Urinary bladder (tissue), 4 donors: ENCODE measurements around the gene SHC2. TPM values are rescaled to one million over a fixed set of nuclear protein-coding genes. Genes with fewer than 3 reads are reported as not detected.

ENCODE experiments used
- DNase-seq: peaks from one replicate; pipeline ENCODE4 v3.0.0-alpha.2; 2015; ENCODE audit errors: extremely low spot score
- H3K27ac ChIP-seq: one replicate; pipeline ENCODE4 v1.5.1; 2013; ENCODE audit warnings: low read depth, mild to moderate bottlenecking, moderate library complexity
- H3K36me3 ChIP-seq: one replicate; pipeline ENCODE4 v1.6.1; 2013; ENCODE audit warnings: mild to moderate bottlenecking, moderate library complexity; ENCODE audit not compliant: insufficient read depth
- H3K4me1 ChIP-seq: one replicate; pipeline ENCODE4 v1.6.1; 2013; ENCODE audit warnings: mild to moderate bottlenecking, moderate library complexity; ENCODE audit not compliant: insufficient read depth
- H3K4me3 ChIP-seq: one replicate; pipeline ENCODE4 v1.5.1; 2013; ENCODE audit warnings: low read depth, low read length
- WGBS: extraction: QIAGEN DNeasy Blood & Tissue Kit; methylation state at CpG from one replicate; pipeline ENCODE4 v1.1.7; 2013; 5-methylcytosine and 5-hydroxymethylcytosine counted together
- polyA plus RNA-seq: library from polyadenylated mRNA; stranded (reverse); fragments of 200-250 nt; gene quantifications from one replicate; pipeline ENCODE4 v1.2.3, GENCODE V29; 2013
- total RNA-seq: library from RNA; depleted of rRNA; stranded (reverse); fragments of >200 nt; gene quantifications from one replicate; pipeline ENCODE4 v1.2.3, GENCODE V29; 2014
- donor health status: healthy with polysubstance abuse.
- donor health status: healthy.

SHC2 gene
- total and polyA plus RNA-seq, 2 donors, result 10.8 to 24.2 TPM

GRCh38 chr19:496112-496665, 35.4 kb upstream of the SHC2 start, which contains the start of gene MADCAM1:
Gene MADCAM1 (plus strand): TSS chr19:496486. CDS start chr19:496500, 14 bp downstream.
- H3K27ac ChIP-seq, result no peak within 1 kb of the TSS
- H3K4me1 ChIP-seq, result peaks cover 2% of the 10 kb centered on the region
- no peaks in the 10 kb centered on the region for H3K36me3 ChIP-seq
- no peak within 1 kb of the TSS for H3K4me3 ChIP-seq
- no peak for DNase-seq
- WGBS, result 9% methylated on average over 33 of the region's 33 CpGs

- no peak overlapping the region for H3K27ac ChIP-seq
- no peak for DNase-seq
- H3K4me1 ChIP-seq, result peaks cover 2% of the 10 kb centered on the region
- no peak overlapping the region for H3K4me3 ChIP-seq
- no peaks in the 10 kb centered on the region for H3K36me3 ChIP-seq
- 20% methylated on average over 32 of the region's 32 CpGs for WGBS
Observed at GRCh38 chr19:495402-496111, 34.7 kb upstream of the SHC2 start.

DNA sequence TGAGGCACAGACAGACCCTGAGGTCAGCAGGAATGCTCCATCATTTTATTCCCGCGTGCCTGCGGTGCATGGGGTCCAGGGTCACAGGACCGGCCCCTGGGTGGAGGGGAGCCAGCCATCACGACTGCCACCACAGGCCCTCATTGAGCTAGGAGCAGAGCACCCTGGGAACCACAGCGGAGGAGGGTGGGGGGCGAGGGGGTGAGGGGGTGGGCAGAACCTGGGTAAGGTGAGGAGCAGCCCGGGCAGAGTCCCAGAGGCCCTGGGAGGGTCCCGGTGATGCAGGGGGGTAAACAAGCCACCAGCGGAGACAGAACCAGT, 34.2 kb upstream of the SHC2 start:
- no peak overlapping the region for H3K27ac ChIP-seq
- H3K4me1 ChIP-seq, result peaks cover 2% of the 10 kb centered on the region
- WGBS, result 50% methylated on average over 10 of the region's 10 CpGs
- no peaks in the 10 kb centered on the region for H3K36me3 ChIP-seq
- DNase-seq, result no peak
- no peak overlapping the region for H3K4me3 ChIP-seq

GRCh38 chr19:494171-495080, 33.6 kb upstream of the SHC2 start:
- Histone ChIP-seq H3K4me3 (no peak overlapping the region), H3K36me3 (no peaks in the 10 kb centered on the region), H3K4me1 (peaks cover 2% of the 10 kb centered on the region), H3K27ac (no peak overlapping the region)
- 44% methylated on average over 22 of the region's 22 CpGs for WGBS
- DNase-seq, result no peak

DNA sequence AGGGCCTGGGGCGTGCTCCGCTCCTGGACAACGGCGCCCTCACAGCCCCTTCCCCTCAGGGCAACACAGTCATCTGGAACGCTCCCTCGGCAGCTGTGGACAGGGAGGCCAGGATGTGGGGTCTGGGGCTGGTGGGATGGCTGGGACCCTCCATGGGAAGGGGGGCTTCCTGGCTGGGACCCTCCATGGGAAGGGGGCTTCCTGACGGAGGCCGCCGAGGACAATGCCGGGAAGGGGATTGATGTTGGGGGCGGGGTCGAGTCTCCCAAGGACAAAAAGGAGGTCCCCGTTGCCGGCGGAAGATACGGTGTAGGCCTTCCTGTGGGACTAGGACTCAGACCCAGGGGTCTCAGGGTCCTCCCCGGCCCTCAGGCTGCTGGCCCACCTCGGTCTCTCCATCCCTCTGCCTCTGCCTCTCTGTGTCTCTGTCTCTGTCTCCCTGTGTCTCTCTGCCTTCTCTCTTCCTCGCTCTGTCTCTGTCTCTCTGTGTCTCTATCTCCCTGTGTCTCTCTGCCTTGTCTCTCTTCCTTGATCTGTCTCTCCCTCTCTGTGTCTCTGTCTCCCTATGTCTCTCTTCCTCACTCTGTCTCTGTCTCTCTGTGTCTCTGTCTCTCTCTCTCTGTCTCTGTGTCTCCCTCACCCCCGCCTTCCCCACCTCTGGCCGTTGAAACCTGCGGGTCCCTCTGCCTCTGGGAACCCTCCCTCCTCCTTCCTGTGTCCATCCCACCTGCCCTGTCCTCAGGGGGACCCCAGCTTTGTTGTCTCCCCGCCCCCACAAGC, 32.7 kb upstream of the SHC2 start:
- H3K27ac ChIP-seq, result no peak overlapping the region
- DNase-seq, result no peak
- H3K4me3 ChIP-seq, result no peak overlapping the region
- peaks cover 2% of the 10 kb centered on the region for H3K4me1 ChIP-seq
- WGBS, result 74% methylated on average over 23 of the region's 23 CpGs
- no peaks in the 10 kb centered on the region for H3K36me3 ChIP-seq

DNA sequence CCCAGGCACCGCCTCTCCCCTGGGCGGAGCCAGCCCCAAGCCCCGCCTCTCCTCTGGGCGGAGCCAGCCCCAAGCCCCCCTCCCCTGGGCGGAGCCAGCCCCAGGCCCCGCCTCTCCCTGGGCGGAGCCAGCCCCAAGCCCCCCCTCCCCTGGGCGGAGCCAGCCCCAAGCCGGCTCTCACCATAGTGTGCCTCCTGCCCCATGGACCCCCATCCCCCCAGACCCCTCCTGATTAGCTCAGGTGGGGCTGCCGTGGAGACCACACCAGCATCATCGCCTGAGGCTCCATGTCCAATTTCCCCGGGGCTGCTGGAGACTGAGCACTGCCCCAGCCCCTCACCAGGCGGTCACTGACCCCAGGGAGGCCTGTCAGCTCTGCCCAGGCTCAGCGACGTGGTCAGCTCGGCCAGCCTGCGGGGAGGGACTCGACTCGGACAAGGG, 31.3 kb upstream of the SHC2 start:
- no peaks in the 10 kb centered on the region for H3K36me3 ChIP-seq
- peaks cover 2% of the 10 kb centered on the region for H3K4me1 ChIP-seq
- no peak overlapping the region for H3K27ac ChIP-seq
- WGBS, result 71% methylated on average over 15 of the region's 19 CpGs
- H3K4me3 ChIP-seq, result no peak overlapping the region
- no peak for DNase-seq

DNA sequence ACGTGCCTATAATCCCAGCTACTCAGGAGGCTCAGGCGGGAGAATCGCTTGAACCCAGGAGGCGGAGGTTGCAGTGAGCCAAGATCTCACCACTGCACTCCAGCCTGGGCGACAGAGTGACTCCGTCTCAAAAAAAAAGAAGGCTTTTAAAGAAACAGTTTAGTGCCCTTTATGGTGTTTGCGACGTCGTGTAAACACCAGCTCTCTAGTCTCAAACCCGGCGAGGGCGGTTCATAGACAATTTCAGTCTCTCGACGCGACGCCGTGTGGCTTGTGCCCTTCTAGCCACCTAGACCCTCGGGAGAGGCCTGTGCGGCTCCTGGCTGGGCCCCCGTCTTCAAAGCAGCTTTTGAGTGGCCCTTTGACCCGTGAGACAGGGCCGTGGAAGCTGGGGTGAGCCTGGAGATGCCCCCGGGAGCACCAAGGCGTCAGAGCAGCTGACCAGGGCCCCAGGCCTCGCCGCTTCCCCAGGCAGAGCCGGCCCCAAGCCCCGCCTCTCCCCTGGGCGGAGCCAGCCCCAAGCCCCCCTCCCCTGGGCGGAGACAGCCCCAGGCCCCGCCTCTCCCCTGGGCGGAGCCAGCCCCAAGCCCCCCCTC, 30.4 kb upstream of the SHC2 start:
- Histone ChIP-seq H3K36me3 (no peaks in the 10 kb centered on the region), H3K27ac (no peak overlapping the region), H3K4me1 (peaks cover 3% of the 10 kb centered on the region), H3K4me3 (no peak overlapping the region)
- WGBS, result 70% methylated on average over 32 of the region's 32 CpGs
- no peak for DNase-seq

DNA sequence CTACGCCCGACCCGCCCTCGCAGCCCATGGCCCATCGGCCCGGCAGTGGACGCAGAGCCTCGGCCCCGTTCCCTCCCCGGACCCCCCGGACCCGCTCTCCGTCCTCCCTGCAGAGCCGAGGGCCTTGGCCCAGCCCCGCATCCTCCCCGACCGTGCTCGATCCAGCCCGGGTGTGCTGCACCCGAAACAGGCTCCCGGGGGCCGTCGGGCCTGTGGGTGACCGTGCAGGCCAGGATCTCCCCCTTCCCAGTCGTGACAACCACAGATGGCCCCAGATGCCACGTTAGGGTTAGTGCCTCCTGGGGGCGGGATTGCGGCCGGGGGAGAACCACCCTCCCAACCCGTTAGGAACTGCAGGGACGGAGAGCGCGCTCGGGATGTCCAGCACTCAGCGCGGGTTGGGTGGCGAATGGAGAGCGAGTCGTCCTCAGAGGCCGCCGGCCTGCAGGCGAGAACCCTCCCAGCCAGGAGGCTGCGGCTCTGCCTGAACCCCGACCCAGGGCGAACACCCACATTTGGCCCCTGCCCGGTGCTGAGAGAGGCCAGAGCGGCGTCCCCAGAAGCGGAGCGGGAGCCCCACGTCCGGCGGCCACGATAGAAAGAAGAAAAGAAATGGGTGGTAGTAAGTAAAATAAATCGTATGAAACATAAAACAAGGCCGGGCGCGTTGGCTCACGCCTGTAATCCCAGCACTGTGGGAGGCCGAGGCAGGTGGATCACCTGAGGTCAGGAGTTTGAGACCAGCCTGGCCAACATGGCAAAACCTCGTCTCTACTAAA, 28.8 kb upstream of the SHC2 start:
- H3K4me3 ChIP-seq, result peak overlapping the region; percentile 64
- 23% methylated on average over 61 of the region's 61 CpGs for WGBS
- no peaks in the 10 kb centered on the region for H3K36me3 ChIP-seq
- DNase-seq, result no peak
- H3K4me1 ChIP-seq, result peaks cover 3% of the 10 kb centered on the region
- H3K27ac ChIP-seq, result peak overlapping the region; percentile 73

DNA sequence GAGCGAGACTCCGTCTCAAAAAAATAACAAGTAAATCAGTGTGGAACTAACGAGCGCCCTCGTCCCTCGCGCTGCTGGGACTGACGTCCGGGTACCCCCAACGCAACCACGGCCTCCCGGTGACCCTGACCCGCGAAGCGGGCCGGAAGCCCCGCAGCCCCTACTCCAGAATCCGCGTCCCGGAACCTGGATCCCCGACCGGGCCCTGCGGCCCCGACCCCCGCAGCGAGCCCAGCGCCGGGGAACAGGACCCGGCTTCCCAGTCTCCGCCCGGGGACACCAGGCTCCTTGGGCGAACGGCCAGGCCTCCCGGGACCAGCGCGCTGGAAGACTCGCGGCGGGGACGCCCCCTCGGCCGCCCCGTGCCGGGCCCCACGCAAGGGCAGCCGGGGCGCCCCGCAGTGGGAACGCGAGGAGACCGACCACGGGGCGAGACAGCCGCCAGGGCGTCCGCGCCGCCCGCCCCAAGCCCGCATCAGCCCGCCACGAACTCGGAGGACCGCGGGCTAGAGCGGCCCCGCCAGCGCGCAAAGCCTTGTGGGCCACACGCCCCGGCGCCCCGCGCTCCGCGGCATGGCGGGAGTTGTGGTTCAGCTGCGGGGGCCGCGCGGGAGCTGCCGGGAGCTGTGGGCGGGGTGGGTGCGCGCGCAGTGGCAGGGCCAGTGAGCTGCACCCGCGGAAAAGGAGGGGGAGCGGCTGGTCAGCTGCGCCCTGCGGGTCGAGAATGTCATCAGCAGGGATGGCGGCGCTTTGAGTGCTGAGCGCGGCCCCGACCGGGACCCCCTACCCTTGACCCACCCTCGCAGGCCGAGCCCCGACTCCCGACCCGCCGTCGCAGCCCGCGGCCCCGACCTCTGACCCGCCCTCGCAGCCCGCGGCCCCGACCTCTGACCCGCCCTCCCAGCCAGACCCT, 27.9 kb upstream of the SHC2 start:
- under 1% methylated on average over 114 of the region's 114 CpGs for WGBS
- peak; percentile 78 for DNase-seq
- Histone ChIP-seq H3K36me3 (no peaks in the 10 kb centered on the region), H3K4me1 (peaks cover 3% of the 10 kb centered on the region), H3K4me3 (peak overlapping the region; percentile 93), H3K27ac (peak overlapping the region; percentile 95)

- no peak for DNase-seq
- 18% methylated on average over 23 of the region's 23 CpGs for WGBS
- H3K4me1 ChIP-seq, result peaks cover 3% of the 10 kb centered on the region
- H3K27ac ChIP-seq, result no peak overlapping the region
- H3K4me3 ChIP-seq, result no peak overlapping the region
- H3K36me3 ChIP-seq, result no peaks in the 10 kb centered on the region
Observed at GRCh38 chr19:485583-486236, 24.9 kb upstream of the SHC2 start.

DNA sequence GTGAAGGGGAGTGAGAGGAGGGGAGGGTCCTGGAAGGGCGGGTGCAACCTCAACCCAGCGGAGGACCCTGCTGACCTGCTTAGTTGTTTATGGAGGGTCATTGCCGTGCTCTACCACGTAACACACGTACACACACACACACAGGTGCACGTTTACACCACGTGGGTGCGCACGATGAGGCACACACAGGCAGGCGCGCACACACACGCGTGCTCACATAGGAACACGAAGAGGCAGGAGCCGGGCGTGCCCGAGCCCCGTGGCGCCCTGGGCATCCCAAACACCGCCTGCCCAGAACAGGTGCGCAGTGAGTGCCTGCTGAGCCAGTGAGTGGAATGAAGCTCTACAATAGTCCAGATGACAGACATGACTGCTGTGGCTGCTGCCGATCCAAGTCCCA, 24.2 kb upstream of the SHC2 start:
- DNase-seq, result no peak
- Histone ChIP-seq H3K27ac (no peak overlapping the region), H3K4me3 (no peak overlapping the region), H3K36me3 (no peaks in the 10 kb centered on the region), H3K4me1 (peaks cover 3% of the 10 kb centered on the region)
- WGBS, result 82% methylated on average over 22 of the region's 22 CpGs
